ENCODE results near the gene DOCK3. TPM values are rescaled to one million over a fixed set of nuclear protein-coding genes. Genes with fewer than 3 reads are reported as not detected.

The DOCK3 gene
- total and polyA plus RNA-seq, 2 donors from 2014 or later = 0.49 to 0.54 TPM

DNA sequence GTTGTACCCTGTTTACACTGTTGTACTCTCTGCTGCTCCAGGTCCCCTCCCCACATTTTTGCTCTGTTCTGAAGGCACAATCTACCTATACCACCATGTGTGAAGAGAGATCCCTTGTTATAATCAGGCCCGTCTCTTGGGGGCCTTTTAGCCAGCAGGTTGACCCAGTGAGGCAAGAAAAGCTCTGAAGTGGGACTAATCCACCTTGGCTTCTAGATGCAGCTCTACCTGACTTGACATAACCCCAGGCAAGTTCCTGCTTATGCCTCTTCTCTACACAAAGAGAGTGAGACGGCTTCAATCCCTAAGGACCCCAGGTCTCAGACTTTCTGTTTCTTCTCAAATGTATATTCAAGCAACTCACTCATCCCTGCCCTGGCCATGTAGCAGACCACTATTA, 653.5 kb downstream of the DOCK3 start:
- no peak for DNase-seq
- no peak overlapping the region for H3K4me3 ChIP-seq (ENCODE audit: low read length in 3 of 3)
- H3K27ac ChIP-seq (ENCODE audit: low read depth in 2 of 2, low read length in 2 of 2) = no peak overlapping the region
- no peak overlapping the region for H3K9ac ChIP-seq (ENCODE audit: low read length in 3 of 3)
- no peaks in the 10 kb centered on the region for H3K9me3 ChIP-seq (ENCODE audit: control insufficient read depth in 2 of 3, insufficient read depth in 1 of 3, low read length in 3 of 3)
- H3K27me3 ChIP-seq (ENCODE audit: control insufficient read depth, insufficient read depth, low read length) = no peaks in the 10 kb centered on the region
- TF ChIP-seq, protein P1, sequence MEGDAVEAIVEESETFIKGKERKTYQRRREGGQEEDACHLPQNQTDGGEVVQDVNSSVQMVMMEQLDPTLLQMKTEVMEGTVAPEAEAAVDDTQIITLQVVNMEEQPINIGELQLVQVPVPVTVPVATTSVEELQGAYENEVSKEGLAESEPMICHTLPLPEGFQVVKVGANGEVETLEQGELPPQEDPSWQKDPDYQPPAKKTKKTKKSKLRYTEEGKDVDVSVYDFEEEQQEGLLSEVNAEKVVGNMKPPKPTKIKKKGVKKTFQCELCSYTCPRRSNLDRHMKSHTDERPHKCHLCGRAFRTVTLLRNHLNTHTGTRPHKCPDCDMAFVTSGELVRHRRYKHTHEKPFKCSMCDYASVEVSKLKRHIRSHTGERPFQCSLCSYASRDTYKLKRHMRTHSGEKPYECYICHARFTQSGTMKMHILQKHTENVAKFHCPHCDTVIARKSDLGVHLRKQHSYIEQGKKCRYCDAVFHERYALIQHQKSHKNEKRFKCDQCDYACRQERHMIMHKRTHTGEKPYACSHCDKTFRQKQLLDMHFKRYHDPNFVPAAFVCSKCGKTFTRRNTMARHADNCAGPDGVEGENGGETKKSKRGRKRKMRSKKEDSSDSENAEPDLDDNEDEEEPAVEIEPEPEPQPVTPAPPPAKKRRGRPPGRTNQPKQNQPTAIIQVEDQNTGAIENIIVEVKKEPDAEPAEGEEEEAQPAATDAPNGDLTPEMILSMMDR (IDR thresholded peaks at IDR 0.05; ENCODE audit: borderline replicate concordance, extremely low read depth, insufficient read depth) = no peak
- H3K36me3 ChIP-seq (ENCODE audit: control insufficient read depth in 2 of 3, insufficient read depth in 3 of 3, low read length in 3 of 3) = no peaks in the 10 kb centered on the region
- no peak for FAIRE-seq
- no peaks in the 10 kb centered on the region for H3K4me1 ChIP-seq (ENCODE audit: control insufficient read depth in 2 of 3, insufficient read depth in 2 of 3, low read depth in 1 of 3, low read length in 3 of 3)
- intact Hi-C loops (cut with DNase I) = no loop called here

DNA sequence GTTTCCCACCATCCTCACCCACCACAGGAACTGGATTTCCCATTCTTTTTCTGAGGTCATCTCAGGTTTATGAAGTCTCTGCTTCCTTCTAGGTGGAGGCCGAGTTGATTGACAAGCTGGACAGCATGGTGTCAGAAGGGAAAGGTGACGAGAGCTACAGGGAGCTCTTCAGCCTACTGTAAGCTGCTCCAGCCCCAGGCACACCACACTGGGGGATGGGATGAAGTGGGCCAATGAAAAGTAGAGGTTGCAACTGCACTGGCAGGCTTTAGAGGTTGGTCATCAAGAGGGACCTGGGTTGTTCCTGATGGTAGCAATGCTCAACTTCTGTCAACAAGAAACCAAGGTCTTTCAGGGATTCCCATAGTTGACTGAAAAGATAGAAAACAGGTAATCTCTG, 655.3 kb downstream of the DOCK3 start:
- Histone ChIP-seq H3K4me1 (ENCODE audit: control insufficient read depth in 2 of 3, insufficient read depth in 2 of 3, low read depth in 1 of 3, low read length in 3 of 3) (no peaks in the 10 kb centered on the region), H3K9me3 (ENCODE audit: control insufficient read depth in 2 of 3, insufficient read depth in 1 of 3, low read length in 3 of 3) (no peaks in the 10 kb centered on the region), H3K4me3 (ENCODE audit: low read length in 3 of 3) (no peak overlapping the region), H3K27ac (ENCODE audit: low read depth in 2 of 2, low read length in 2 of 2) (no peak overlapping the region), H3K27me3 (ENCODE audit: control insufficient read depth, insufficient read depth, low read length) (no peaks in the 10 kb centered on the region), H3K9ac (ENCODE audit: low read length in 3 of 3) (no peak overlapping the region), H3K36me3 (ENCODE audit: control insufficient read depth in 2 of 3, insufficient read depth in 3 of 3, low read length in 3 of 3) (no peaks in the 10 kb centered on the region)
- no peak for FAIRE-seq
- TF ChIP-seq, protein P1 (IDR thresholded peaks at IDR 0.05; ENCODE audit: borderline replicate concordance, extremely low read depth, insufficient read depth) = no peak
- intact Hi-C loops (cut with DNase I) = no loop called here
- no peak for DNase-seq

DNA sequence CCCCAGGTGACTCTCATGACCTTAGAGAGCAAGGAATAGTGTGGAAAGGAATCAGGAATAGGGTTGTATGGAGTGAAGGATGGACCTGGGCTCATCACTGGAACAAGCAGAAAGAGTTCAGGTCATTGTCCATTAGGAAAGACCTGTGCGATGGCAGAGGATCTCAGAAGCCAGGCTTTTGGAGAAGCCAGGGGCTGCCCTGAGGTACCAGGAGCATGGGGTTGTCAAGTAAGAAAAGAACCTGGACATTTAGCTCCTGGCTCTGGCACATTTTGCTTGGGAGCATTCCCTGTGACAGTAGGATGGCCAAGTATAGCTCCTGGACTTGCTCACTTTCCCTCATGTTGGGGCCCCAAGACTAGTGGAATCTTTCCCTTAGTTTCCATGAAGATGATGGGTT, 657.4 kb downstream of the DOCK3 start:
- Histone ChIP-seq H3K27ac (ENCODE audit: low read depth in 2 of 2, low read length in 2 of 2) (no peak overlapping the region), H3K9me3 (ENCODE audit: control insufficient read depth in 2 of 3, insufficient read depth in 1 of 3, low read length in 3 of 3) (no peaks in the 10 kb centered on the region), H3K4me1 (ENCODE audit: control insufficient read depth in 2 of 3, insufficient read depth in 2 of 3, low read depth in 1 of 3, low read length in 3 of 3) (no peaks in the 10 kb centered on the region), H3K9ac (ENCODE audit: low read length in 3 of 3) (no peak overlapping the region), H3K36me3 (ENCODE audit: control insufficient read depth in 2 of 3, insufficient read depth in 3 of 3, low read length in 3 of 3) (no peaks in the 10 kb centered on the region), H3K27me3 (ENCODE audit: control insufficient read depth, insufficient read depth, low read length) (no peaks in the 10 kb centered on the region), H3K4me3 (ENCODE audit: low read length in 3 of 3) (no peak overlapping the region)
- DNase-seq (no peak), FAIRE-seq (no peak)
- TF ChIP-seq, protein P1 (IDR thresholded peaks at IDR 0.05; ENCODE audit: borderline replicate concordance, extremely low read depth, insufficient read depth) = no peak
- intact Hi-C loops (cut with DNase I) = no loop called here

DNA sequence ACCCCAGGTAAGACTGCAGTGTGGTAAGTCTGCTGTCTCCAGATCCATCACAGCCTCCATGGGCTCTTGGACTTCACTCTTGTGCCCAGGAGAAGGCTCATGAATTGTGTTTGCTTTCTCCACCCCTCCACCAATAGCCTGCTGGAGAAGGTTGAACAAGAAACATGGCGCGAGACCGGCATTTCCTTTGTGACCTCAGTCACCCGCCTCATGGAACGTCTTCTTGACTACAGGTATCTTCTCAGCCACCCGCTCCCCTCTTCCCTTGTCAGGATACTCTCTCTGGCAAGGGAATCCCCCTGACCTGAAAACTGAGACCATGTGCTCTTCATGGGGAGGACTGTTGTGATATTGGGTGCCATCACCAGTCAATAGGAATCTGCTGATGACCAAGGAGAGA, 658.3 kb downstream of the DOCK3 start:
- Histone ChIP-seq H3K9me3 (ENCODE audit: control insufficient read depth in 2 of 3, insufficient read depth in 1 of 3, low read length in 3 of 3) (no peaks in the 10 kb centered on the region), H3K4me3 (ENCODE audit: low read length in 3 of 3) (no peak overlapping the region), H3K9ac (ENCODE audit: low read length in 3 of 3) (no peak overlapping the region), H3K27me3 (ENCODE audit: control insufficient read depth, insufficient read depth, low read length) (no peaks in the 10 kb centered on the region), H3K4me1 (ENCODE audit: control insufficient read depth in 2 of 3, insufficient read depth in 2 of 3, low read depth in 1 of 3, low read length in 3 of 3) (no peaks in the 10 kb centered on the region), H3K27ac (ENCODE audit: low read depth in 2 of 2, low read length in 2 of 2) (no peak overlapping the region), H3K36me3 (ENCODE audit: control insufficient read depth in 2 of 3, insufficient read depth in 3 of 3, low read length in 3 of 3) (no peaks in the 10 kb centered on the region)
- no peak for DNase-seq
- FAIRE-seq = no peak
- TF ChIP-seq, protein P1 (IDR thresholded peaks at IDR 0.05; ENCODE audit: borderline replicate concordance, extremely low read depth, insufficient read depth) = no peak
- intact Hi-C loops (cut with DNase I) = no loop called here

Data from kidney (tissue), 14 donors.